Activated CD4-positive, alpha-beta memory T cell treated with anti-CD3 and anti-CD28 coated beads, Interleukin-2, amount 10 ng/mL, durations not matched to agents 7 days and 5 days (primary cell): ENCODE data around the gene OR4E1. TPM values are rescaled to one million over a fixed set of nuclear protein-coding genes. Genes with fewer than 3 reads are reported as not detected.
A peak's percentile ranks its signal among the peaks of the same experiment; 100 is the strongest.

Experiments
- CTCF ChIA-PET: fragments of 350-600 bp; sonication (Branson Sonifier 250); formaldehyde crosslinking; loops from one replicate; lab custom pipeline; 2021; ENCODE audit warnings: antibody characterized with exemption, inconsistent platforms; lab: Charles Lee
- POLR2A ChIA-PET: fragments of 350-600 bp; sonication (Branson Sonifier 250); formaldehyde crosslinking; loops from one replicate; lab custom pipeline; 2021; ENCODE audit warnings: antibody characterized with exemption; lab: Charles Lee
- DNase-seq: peaks from one replicate; pipeline ENCODE4 v3.0.0-alpha.2; 2020
- H3K27ac Mint-ChIP-seq: one replicate; pipeline ENCODE4 v1.8.0; 2021; ENCODE audit warnings: mild to moderate bottlenecking, mixed read lengths
- H3K27me3 Mint-ChIP-seq: one replicate; pipeline ENCODE4 v1.8.0; 2021; ENCODE audit warnings: mixed read lengths
- H3K36me3 Mint-ChIP-seq: one replicate; pipeline ENCODE4 v1.8.0; 2021; ENCODE audit warnings: low read depth, mixed read lengths
- H3K4me1 Mint-ChIP-seq: one replicate; pipeline ENCODE4 v1.8.0; 2021; ENCODE audit warnings: mixed read lengths
- H3K4me3 Mint-ChIP-seq: one replicate; pipeline ENCODE4 v1.8.0; 2021; ENCODE audit warnings: mild to moderate bottlenecking, mixed read lengths
- H3K9me3 Mint-ChIP-seq: one replicate; pipeline ENCODE4 v1.8.0; 2021; ENCODE audit warnings: mixed read lengths
- total RNA-seq, 2 experiments: library from RNA; stranded (reverse); gene quantifications; one replicate each; pipeline ENCODE4 v1.2.3, GENCODE V29; 2021

The OR4E1 gene
- total RNA-seq, 2 experiments from 2014 or later = 0.05 to 0.15 TPM

DNA sequence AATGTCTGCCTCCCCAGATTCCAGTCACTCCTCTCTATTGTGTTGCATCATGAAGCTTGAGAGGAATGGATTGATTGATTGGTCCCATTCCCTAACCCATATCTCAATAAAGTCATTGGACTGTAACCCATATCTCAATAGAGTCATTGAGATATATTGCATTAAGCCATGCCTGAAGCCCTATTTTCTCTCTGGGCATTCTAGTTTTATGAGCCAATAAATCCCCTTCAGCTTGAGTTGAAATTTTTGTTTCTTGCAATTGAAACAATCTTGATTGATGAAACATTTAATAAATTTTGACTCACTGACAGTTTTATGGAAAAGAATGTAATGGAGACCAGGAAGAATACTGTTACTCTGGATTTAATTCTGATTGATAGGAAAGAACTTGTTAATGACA, 20.8 kb upstream of the OR4E1 start:
- Mint-ChIP-seq H3K4me1 (no peaks in the 10 kb centered on the region), H3K9me3 (no peaks in the 10 kb centered on the region), H3K36me3 (no peaks in the 10 kb centered on the region), H3K27me3 (peaks cover 11% of the 10 kb centered on the region), H3K4me3 (no peak overlapping the region), H3K27ac (no peak overlapping the region)
- ChIA-PET CTCF (interaction anchor here (0.7 to 1.4 kb wide), 2 partner anchors 16 to 54 kb away, joined by 3 to 5 read pairs; no protein-coding TSS in a partner anchor), POLR2A (no interaction called here)
- DNase-seq = no peak

DNA sequence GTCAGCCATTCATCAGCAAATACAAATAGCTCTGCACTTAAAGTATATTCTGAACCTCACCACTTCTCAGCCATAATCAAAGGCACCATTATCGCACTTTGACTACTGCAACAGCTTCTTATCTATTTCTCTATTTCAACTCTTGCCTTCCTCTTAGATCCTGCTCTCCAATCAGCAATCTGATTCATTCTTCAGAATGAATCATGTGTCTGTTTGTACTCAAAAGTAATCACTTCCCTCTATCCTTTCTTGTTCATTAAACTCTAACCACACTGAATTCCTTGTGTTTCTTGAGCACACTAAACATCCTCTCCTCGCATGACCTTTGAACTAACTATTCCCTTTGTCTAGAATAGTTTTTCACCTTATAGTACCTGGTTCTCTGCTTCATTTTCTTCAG, 12.8 kb upstream of the OR4E1 start:
- H3K4me1 Mint-ChIP-seq = no peaks in the 10 kb centered on the region
- no peaks in the 10 kb centered on the region for H3K9me3 Mint-ChIP-seq
- ChIA-PET POLR2A (no interaction called here), CTCF (no interaction called here)
- no peak for DNase-seq
- H3K4me3 Mint-ChIP-seq = no peak overlapping the region
- no peaks in the 10 kb centered on the region for H3K36me3 Mint-ChIP-seq
- no peak overlapping the region for H3K27ac Mint-ChIP-seq
- peaks cover 26% of the 10 kb centered on the region for H3K27me3 Mint-ChIP-seq

DNA sequence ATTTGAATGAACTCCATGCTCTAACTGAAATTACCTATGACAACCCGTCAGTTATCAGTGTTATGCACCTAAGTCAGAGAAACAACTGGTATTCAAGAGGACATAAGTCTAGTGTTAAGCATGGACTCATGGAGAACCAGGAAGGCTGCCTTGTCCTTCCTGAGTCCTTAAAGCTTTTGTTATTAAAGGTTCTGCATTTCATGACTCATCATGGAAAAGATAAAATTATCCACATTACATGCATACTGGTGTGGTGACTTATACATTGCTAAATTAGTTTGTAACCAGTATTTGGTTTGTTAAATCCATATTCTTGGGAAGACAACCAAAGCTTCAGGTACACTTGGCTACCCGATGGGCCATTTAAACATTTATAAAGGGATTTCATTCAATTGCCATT, 6.5 kb upstream of the OR4E1 start:
- Mint-ChIP-seq H3K27me3 (peaks cover 32% of the 10 kb centered on the region), H3K9me3 (no peaks in the 10 kb centered on the region), H3K36me3 (no peaks in the 10 kb centered on the region), H3K27ac (no peak overlapping the region), H3K4me3 (no peak overlapping the region), H3K4me1 (no peaks in the 10 kb centered on the region)
- POLR2A ChIA-PET = no interaction called here
- no peak for DNase-seq
- CTCF ChIA-PET = no interaction called here

DNA sequence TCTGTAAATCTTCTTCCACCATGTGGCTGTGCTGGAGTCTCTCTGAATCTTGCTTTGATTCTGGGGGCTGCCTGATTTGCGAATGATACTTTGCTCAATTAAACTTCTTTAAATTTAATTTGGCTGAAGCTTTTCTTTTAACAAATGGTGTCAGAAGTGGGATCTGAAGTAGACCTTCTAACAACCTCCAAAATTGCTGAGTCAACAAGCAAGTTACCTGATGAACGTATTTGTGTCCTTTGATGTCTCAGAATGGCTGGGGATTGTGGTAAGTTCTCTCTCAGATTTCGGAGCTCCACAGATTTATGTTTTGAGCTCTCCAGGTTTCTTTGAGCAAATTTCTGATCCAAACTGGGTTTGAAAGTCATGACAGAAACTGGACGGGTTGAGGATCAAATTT, 1.9 kb upstream of the OR4E1 start:
- no peaks in the 10 kb centered on the region for H3K9me3 Mint-ChIP-seq
- ChIA-PET CTCF (no interaction called here), POLR2A (no interaction called here)
- H3K36me3 Mint-ChIP-seq = no peaks in the 10 kb centered on the region
- H3K4me1 Mint-ChIP-seq = no peaks in the 10 kb centered on the region
- no peak for DNase-seq
- peaks cover 20% of the 10 kb centered on the region for H3K27me3 Mint-ChIP-seq
- no peak overlapping the region for H3K27ac Mint-ChIP-seq
- no peak overlapping the region for H3K4me3 Mint-ChIP-seq

DNA sequence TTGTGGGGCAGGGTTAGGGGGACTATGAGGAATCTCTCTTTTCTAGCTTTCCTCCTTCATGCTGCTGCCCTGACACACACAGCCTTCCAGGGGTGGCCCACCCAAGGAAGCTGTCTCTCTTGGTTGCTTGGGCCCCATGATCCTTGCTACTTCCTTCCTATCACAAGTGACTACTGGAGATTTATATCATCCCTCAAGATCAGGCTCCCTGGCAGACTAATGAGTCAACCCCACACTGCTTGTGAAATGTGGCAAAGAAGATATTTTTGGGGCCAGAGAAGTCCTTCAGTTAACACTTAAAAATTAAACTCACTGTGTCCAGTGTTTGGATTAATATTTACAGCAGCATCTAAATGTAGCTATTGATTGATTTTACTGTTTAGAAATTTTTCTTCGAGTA, 1.5 kb downstream of the OR4E1 start:
- H3K4me1 Mint-ChIP-seq = no peaks in the 10 kb centered on the region
- H3K27ac Mint-ChIP-seq = no peak overlapping the region
- H3K27me3 Mint-ChIP-seq = peaks cover 21% of the 10 kb centered on the region
- CTCF ChIA-PET = interaction anchor here (1.3 kb wide), 1 partner anchor 38 kb away, joined by 3 read pairs; no protein-coding TSS in a partner anchor
- no peak overlapping the region for H3K4me3 Mint-ChIP-seq
- no peaks in the 10 kb centered on the region for H3K36me3 Mint-ChIP-seq
- DNase-seq = no peak
- POLR2A ChIA-PET = no interaction called here
- H3K9me3 Mint-ChIP-seq = no peaks in the 10 kb centered on the region

DNA sequence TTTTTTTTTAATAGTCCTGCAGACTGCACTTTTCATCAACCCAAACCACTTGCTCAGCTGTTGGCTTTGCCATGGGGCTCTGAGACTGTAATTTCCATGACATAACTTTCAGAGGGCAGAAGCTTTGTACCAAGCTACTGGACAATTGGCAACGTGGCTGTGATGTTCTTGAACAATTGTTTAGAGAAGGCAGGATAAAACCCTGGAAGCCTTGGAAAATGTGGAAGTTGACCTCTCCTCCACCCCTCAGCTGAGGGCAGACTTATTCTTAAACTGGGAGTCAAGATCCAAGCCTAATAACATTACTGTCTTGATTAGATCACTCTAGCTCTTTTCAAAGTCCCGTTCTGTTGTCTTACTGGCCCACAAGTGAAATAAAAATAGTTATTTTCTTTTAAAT, 2.2 kb downstream of the OR4E1 start:
- Mint-ChIP-seq H3K27me3 (peaks cover 20% of the 10 kb centered on the region), H3K9me3 (no peaks in the 10 kb centered on the region), H3K4me3 (no peak overlapping the region), H3K4me1 (no peaks in the 10 kb centered on the region), H3K27ac (no peak overlapping the region), H3K36me3 (no peaks in the 10 kb centered on the region)
- ChIA-PET CTCF (no interaction called here), POLR2A (interaction anchor here (0.6 kb wide), 1 partner anchor 14 kb away, joined by 4 read pairs; no protein-coding TSS in a partner anchor)
- DNase-seq = no peak

DNA sequence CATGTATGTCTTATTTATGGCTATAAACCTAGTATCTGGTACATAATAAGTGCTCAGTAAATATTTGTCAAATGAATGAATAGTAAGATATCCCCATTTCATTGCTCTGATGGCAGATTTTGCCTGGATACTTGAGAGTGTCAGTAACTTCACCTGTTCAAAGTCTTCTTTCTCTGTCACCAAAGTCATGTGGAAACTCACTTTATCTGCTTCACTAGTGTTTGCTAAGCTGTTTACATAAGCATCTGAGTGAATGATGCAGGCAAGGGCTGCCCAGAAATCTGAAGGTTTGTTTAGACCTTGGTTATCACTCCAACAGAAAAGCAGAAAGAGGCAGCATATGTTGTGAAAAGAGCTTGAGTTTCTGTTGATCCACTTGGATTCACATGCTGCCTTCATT, 4.3 kb downstream of the OR4E1 start:
- no peak overlapping the region for H3K27ac Mint-ChIP-seq
- H3K4me1 Mint-ChIP-seq = no peaks in the 10 kb centered on the region
- no peak for DNase-seq
- no peaks in the 10 kb centered on the region for H3K9me3 Mint-ChIP-seq
- ChIA-PET CTCF (no interaction called here), POLR2A (no interaction called here)
- H3K4me3 Mint-ChIP-seq = no peak overlapping the region
- peaks cover 26% of the 10 kb centered on the region for H3K27me3 Mint-ChIP-seq
- no peaks in the 10 kb centered on the region for H3K36me3 Mint-ChIP-seq

DNA sequence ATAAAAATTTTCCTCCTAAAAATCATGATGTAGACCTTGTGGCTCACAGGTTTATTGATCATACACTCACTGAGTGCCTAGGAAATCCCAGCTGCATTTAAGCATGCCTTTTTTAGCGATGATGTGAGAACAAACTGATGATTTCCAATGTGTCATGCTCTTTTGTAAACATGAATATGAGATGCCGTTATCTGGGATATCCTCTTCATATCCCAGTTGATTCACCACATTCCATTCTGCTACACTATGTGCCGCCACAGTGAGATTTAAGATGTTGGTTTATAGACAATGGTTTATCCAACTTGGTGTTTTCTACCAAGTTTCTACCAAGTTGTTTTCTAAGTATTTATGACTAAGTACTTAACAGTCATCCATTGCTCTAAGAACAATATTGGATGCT, 5.2 kb downstream of the OR4E1 start:
- ChIA-PET CTCF (no interaction called here), POLR2A (no interaction called here)
- Mint-ChIP-seq H3K4me1 (no peaks in the 10 kb centered on the region), H3K27ac (no peak overlapping the region), H3K36me3 (no peaks in the 10 kb centered on the region), H3K9me3 (no peaks in the 10 kb centered on the region), H3K4me3 (no peak overlapping the region), H3K27me3 (peaks cover 28% of the 10 kb centered on the region)
- no peak for DNase-seq

DNA sequence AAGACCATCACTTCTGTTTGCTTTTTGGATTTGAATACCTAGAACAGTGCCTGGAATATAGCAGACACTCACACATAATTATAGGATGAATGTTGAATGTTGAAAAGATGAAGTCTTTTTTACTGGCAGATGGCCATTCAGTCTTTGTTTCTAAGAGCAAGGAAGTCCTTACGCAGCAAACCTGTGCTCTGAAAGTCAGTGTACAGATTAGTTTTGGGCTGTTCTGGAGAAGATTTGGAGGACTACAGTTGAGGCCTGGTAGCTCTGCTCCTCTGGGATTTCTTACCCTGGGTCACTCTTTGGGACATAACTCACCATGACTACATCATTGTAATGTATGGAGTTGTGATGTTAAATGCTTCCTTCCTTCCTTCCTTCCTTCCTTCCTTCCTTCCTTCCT, 16.6 kb downstream of the OR4E1 start:
- ChIA-PET CTCF (no interaction called here), POLR2A (no interaction called here)
- Mint-ChIP-seq H3K27me3 (peaks cover 12% of the 10 kb centered on the region), H3K9me3 (no peaks in the 10 kb centered on the region), H3K36me3 (no peaks in the 10 kb centered on the region), H3K27ac (no peak overlapping the region), H3K4me1 (no peaks in the 10 kb centered on the region), H3K4me3 (no peak overlapping the region)
- no peak for DNase-seq

DNA sequence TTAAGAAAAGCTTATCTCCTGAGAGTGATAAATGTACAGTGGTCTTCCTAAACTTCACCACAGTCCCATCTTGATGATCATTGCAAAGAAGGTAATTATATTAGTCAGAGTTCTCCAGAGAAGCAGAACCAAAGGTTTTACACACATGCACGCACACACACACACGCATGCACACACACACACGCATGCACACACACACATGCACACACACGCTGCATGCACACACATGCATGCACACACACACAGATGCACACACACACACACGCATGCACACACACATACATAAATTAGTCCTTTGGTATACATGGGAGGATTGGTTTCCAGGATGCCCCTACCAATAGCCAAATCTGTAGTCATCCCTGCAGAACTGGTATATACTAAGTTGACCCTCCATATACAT, 19.4 kb downstream of the OR4E1 start:
- no peak overlapping the region for H3K27ac Mint-ChIP-seq
- ChIA-PET CTCF (no interaction called here), POLR2A (no interaction called here)
- H3K4me1 Mint-ChIP-seq = no peaks in the 10 kb centered on the region
- no peaks in the 10 kb centered on the region for H3K36me3 Mint-ChIP-seq
- no peak overlapping the region for H3K4me3 Mint-ChIP-seq
- peaks cover 19% of the 10 kb centered on the region for H3K27me3 Mint-ChIP-seq
- H3K9me3 Mint-ChIP-seq = no peaks in the 10 kb centered on the region
- DNase-seq = no peak

DNA sequence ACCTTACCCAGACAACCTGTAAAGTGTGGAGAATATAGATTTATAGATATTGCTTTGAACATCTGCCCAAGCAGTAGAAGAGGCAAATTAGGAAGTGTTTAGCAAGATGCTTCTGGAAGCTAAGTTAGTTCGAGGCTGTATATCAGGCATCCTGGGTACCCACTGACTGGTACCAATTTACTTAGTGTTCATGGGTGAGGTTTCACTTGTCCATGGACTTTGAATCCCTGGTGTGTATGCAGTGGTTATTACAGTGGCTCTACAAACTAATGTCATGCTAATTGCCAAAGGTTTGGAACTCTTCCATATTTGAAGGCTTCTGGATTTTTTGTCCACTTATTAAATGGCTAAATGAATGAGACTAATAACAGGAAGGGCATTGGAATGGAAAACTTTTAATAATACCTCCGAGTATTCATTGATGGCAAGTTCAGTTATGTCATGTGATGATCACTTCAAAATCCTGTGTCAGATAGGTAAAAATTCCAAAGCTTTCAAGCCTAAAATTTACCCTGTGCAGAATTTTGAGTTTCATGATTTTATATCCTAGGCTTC, 20.2 kb downstream of the OR4E1 start, which contains the start of gene OR4E2:
Gene OR4E2, plus strand, starts transcription at position 505 of the 555 bp plus-strand sequence. CDS start 11,248 bp downstream, outside the sequence.
- Mint-ChIP-seq H3K4me3 (no peak within 1 kb of the TSS), H3K36me3 (no peaks in the 10 kb centered on the region), H3K27ac (no peak within 1 kb of the TSS), H3K27me3 (peaks cover 20% of the 10 kb centered on the region), H3K4me1 (no peaks in the 10 kb centered on the region), H3K9me3 (no peaks in the 10 kb centered on the region)
- POLR2A ChIA-PET = no interaction called here
- DNase-seq = no peak
- CTCF ChIA-PET = interaction anchor here (1.5 kb wide), 1 partner anchor 57 kb away, joined by 3 read pairs; no protein-coding TSS in a partner anchor

DNA sequence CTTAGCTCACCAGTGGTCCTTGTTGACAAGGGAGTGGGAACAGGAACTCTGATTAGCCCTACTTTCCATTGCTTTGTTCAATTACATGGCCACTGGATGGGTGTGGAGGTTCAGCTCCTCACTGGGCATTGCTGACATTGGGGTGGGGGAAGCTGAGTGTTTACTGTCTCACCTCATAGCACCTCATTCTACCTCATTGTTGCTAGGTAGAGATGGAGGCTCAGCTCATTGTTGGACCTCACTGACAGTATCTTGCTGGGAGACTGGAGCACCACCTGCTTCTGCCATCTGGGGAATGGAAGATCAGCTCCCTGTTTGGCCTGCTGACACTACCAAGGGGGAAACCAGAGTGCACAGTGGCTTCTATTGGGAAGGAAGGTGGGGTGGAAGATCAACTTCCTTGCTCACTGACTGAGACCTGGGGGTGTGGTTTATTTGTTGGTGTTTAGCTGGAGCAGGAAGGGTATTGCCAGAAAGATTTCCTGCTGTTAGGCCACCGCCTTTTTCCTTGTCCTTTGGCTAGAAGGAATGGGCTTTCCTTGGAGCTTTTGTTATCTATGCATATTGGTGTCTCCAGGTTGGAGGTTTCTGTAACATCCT, 21.3 kb downstream of the OR4E1 start:
- DNase-seq = no peak
- ChIA-PET CTCF (interaction anchor here (1.5 kb wide), 1 partner anchor 58 kb away, joined by 3 read pairs; no protein-coding TSS in a partner anchor), POLR2A (no interaction called here)
- H3K4me1 Mint-ChIP-seq = no peaks in the 10 kb centered on the region
- H3K27me3 Mint-ChIP-seq = peaks cover 18% of the 10 kb centered on the region
- no peak overlapping the region for H3K27ac Mint-ChIP-seq
- no peaks in the 10 kb centered on the region for H3K36me3 Mint-ChIP-seq
- no peak overlapping the region for H3K4me3 Mint-ChIP-seq
- no peaks in the 10 kb centered on the region for H3K9me3 Mint-ChIP-seq

DNA sequence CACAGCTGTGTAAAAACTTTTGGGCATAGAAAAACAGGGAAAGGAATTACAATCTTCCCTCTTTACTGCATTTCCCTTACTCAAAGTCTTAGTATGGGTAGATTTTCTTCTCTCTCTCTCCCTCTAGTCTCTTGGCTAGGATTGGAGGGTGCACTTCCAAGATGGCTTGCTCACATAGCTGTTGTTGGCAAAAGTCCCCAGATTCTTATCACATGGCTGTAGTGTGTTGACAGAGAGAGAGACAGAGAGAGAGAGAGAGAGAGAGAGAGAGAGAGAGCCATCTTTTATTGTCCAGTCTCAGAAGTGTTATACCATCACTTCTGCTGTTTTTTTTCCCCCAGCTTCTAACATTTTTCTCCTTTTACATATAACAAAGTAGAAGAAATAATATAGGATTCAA, 26.2 kb downstream of the OR4E1 start:
- Mint-ChIP-seq H3K4me1 (no peaks in the 10 kb centered on the region), H3K27ac (no peak overlapping the region), H3K4me3 (no peak overlapping the region), H3K9me3 (no peaks in the 10 kb centered on the region), H3K36me3 (no peaks in the 10 kb centered on the region), H3K27me3 (peaks cover 15% of the 10 kb centered on the region)
- POLR2A ChIA-PET = no interaction called here
- no peak for DNase-seq
- CTCF ChIA-PET = interaction anchor here (0.6 kb wide), 1 partner anchor 8 kb away, joined by 3 read pairs; no protein-coding TSS in a partner anchor

DNA sequence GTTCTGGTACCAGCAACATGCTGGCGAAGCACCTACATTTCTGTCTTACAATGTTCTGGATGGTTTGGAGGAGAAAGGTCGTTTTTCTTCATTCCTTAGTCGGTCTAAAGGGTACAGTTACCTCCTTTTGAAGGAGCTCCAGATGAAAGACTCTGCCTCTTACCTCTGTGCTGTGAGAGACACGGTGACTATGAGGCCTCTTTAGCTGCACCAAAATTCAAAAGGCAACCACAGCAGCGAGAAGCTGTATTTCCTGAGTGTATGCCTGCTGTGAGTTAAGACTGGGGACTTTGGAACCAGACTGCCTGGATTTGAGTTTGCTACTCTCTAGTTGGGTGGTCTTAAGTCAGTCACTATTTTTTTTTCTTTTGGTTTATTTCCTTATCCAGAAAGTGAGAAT, 30.2 kb downstream of the OR4E1 start:
- H3K36me3 Mint-ChIP-seq = no peaks in the 10 kb centered on the region
- peak overlapping the region; percentile 27 for H3K4me3 Mint-ChIP-seq
- POLR2A ChIA-PET = interaction anchor here (1.0 kb wide), 2 partner anchors 876 to 924 kb away, joined by 3 read pairs; no protein-coding TSS in a partner anchor
- H3K4me1 Mint-ChIP-seq = no peaks in the 10 kb centered on the region
- H3K9me3 Mint-ChIP-seq = no peaks in the 10 kb centered on the region
- DNase-seq = no peak
- CTCF ChIA-PET = no interaction called here
- peak overlapping the region; percentile 21 for H3K27ac Mint-ChIP-seq
- peaks cover 10% of the 10 kb centered on the region for H3K27me3 Mint-ChIP-seq
